Omental fat pad (tissue), 4 donors: ENCODE measurements around the gene CYP1B1. TPM values are rescaled to one million over a fixed set of nuclear protein-coding genes. Genes with fewer than 3 reads are reported as not detected.
"Not testable (repeated sequence)": the region's sequence is repeated elsewhere in the genome, so short reads cannot be mapped to it uniquely, and the experiment has no call there.

Experiments used
- ATAC-seq: fragments of 150-250 bp; one replicate; pipeline ENCODE4 v1.9.1; 2016; ENCODE audit warnings: mild to moderate bottlenecking, moderate library complexity; ENCODE audit not compliant: low FRiP score
- DNase-seq: peaks from one replicate; pipeline ENCODE4 v3.0.0-alpha.2; 2019; ENCODE audit warnings: low spot score
- CTCF ChIP-seq, 3 donors: fragments of 450-650 bp; IDR thresholded peaks; one replicate each; pipeline ENCODE4 v1.5.1; 2016 to 2017; ENCODE audit warnings: antibody characterized with exemption in 3 of 3, mild to moderate bottlenecking in 3 of 3, moderate library complexity in 2 of 3
- total RNA-seq, 4 donors: library from RNA; depleted of rRNA; stranded (reverse); fragments of >200 nt; gene quantifications; one replicate each; pipeline ENCODE4 v1.1.0, GENCODE V29; 2016

CYP1B1 gene
- total RNA-seq, 4 donors from 2014 or later = 45.8 to 143 (median 78.4) TPM

- DNase-seq = no peak
- no peak for TF ChIP-seq CTCF (IDR thresholded peaks at IDR 0.05)
- ATAC-seq = no peak
Measured at GRCh38 chr2:38095079-38095995, 19.4 kb upstream of the CYP1B1 start.

GRCh38 chr2:38093527-38094165, 17.7 kb upstream of the CYP1B1 start:
- TF ChIP-seq CTCF (IDR thresholded peaks at IDR 0.05) = no peak
- DNase-seq (no peak), ATAC-seq (no peak)

- TF ChIP-seq CTCF (IDR thresholded peaks at IDR 0.05) = no peak
- DNase-seq (no peak), ATAC-seq (peak; percentile 90)
Measured at GRCh38 chr2:38092196-38092902, 16.4 kb upstream of the CYP1B1 start.

- no peak for ATAC-seq
- DNase-seq = no peak
- no peak for TF ChIP-seq CTCF (IDR thresholded peaks at IDR 0.05)
Measured at GRCh38 chr2:38091760-38092159, 15.8 kb upstream of the CYP1B1 start.

- no peak for TF ChIP-seq CTCF (IDR thresholded peaks at IDR 0.05)
- ATAC-seq = no peak
- DNase-seq = no peak
Measured at GRCh38 chr2:38090928-38091327, 15.0 kb upstream of the CYP1B1 start.

- ATAC-seq, DNase-seq: not testable (repeated sequence)
Measured at GRCh38 chr2:38090212-38090611, 14.3 kb upstream of the CYP1B1 start.

GRCh38 chr2:38085998-38086698, 10.2 kb upstream of the CYP1B1 start:
- not testable (repeated sequence) for DNase-seq, ATAC-seq

- not testable (repeated sequence) for DNase-seq, ATAC-seq
Measured at GRCh38 chr2:38084556-38084955, 8.6 kb upstream of the CYP1B1 start.

GRCh38 chr2:38082727-38083126, 6.8 kb upstream of the CYP1B1 start:
- not testable (repeated sequence) for DNase-seq, ATAC-seq
